Retinal pigment epithelial cell (primary cell): ENCODE results near the gene LEFTY2.
A peak's percentile ranks its signal among the peaks of the same experiment; 100 is the strongest.

Source experiments
- DNase-seq: peaks from one replicate; pipeline ENCODE4 v3.0.0-alpha.2; 2010; ENCODE audit warnings: low read depth
- H3K4me3 ChIP-seq: 2 replicates; pipeline ENCODE4 v1.5.1; 2011; ENCODE audit warnings: mild to moderate bottlenecking, low read length, control low read depth, moderate library complexity
- TF ChIP-seq, protein P1 (sequence below): conservative IDR thresholded peaks from 2 replicates; pipeline ENCODE4 v1.5.1; 2011; ENCODE audit warnings: low read depth, low read length, control low read depth, inconsistent platforms

The LEFTY2 gene, protein sequence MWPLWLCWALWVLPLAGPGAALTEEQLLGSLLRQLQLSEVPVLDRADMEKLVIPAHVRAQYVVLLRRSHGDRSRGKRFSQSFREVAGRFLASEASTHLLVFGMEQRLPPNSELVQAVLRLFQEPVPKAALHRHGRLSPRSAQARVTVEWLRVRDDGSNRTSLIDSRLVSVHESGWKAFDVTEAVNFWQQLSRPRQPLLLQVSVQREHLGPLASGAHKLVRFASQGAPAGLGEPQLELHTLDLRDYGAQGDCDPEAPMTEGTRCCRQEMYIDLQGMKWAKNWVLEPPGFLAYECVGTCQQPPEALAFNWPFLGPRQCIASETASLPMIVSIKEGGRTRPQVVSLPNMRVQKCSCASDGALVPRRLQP

DNA sequence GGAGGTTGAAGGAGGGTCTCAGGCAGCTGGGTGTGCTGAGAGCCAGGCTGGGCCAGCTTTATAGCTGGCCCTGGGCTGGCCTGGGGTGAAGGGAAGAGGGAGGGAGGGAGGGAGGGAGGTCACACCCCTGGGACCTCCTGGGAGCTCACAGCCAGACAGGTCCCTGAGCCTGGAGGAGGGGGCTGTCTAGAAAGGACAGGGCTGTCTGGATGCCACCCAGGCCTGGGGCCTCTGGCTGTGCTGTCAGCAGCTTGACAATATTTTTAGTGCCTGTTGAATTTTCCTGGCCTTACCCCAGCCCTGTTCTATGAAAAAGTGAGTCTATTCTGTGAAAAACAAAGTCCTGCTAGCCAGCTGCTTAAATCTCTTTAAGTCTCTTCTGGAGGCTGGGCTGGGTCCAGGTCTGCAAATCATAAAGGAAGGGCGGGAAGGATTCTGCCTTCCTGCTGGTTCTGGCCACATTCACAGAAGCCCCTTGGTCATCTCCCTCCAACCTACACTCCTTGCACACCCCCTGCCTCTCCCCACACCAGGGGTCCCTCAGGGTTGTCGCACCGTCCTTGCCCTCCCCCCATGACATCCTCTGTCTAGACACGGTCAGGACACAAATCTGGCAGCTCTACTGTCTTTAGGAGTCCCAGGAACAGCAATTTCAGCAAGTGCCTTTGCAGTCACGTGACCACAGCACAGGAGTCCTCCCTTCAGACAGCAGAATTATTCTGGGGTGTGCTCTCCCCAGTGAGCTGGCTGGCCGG, at the start of gene LEFTY2:
Gene LEFTY2, minus strand, starts transcription at position 34 of the 755 bp plus-strand sequence. CDS start 80 bp downstream, outside the sequence.
- TF ChIP-seq, protein P1, sequence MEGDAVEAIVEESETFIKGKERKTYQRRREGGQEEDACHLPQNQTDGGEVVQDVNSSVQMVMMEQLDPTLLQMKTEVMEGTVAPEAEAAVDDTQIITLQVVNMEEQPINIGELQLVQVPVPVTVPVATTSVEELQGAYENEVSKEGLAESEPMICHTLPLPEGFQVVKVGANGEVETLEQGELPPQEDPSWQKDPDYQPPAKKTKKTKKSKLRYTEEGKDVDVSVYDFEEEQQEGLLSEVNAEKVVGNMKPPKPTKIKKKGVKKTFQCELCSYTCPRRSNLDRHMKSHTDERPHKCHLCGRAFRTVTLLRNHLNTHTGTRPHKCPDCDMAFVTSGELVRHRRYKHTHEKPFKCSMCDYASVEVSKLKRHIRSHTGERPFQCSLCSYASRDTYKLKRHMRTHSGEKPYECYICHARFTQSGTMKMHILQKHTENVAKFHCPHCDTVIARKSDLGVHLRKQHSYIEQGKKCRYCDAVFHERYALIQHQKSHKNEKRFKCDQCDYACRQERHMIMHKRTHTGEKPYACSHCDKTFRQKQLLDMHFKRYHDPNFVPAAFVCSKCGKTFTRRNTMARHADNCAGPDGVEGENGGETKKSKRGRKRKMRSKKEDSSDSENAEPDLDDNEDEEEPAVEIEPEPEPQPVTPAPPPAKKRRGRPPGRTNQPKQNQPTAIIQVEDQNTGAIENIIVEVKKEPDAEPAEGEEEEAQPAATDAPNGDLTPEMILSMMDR, result no peak

DNA sequence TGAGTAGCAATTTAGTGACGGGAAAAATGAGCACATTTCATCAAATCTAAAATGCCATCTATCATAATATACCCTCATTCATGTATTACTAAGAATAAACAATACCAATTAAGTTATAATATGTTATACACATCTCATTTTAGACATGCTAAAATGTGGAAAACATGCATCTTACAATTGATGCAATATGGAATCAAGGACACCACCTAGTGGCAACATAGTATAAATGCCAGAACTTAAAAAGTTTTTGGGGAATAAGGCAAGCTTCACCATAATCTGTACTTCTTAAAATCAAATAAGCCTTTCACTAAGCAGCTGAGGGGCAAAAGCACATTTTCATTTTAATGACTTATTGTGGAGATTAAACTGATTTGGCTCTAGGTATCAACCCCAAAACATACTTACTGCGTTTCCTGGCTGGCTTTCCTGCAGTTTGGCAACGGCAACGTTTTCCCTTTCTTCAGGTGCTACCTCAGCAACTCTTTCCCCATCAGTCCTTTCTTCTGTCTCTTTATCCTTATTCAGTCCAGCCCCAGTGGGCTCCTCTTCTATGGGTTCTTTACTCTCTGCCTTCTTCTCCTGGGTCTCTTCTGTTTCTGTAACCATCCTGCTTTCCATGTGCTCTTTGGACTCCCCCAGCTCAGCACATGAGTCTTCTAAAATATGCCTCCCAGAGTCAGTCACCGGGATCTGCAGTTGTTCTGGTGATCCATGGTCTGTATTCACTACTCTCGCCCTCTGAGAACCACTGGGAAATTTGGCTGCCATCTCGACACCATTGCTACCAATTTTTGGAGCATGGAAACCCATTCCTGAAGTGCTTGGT, 46.7 kb upstream of the LEFTY2 start:
- H3K4me3 ChIP-seq, result no peak overlapping the region
- DNase-seq, result no peak
- TF ChIP-seq, protein P1, result peak; percentile 71

More for the DNA sequence above, at the start of gene LEFTY2:
- DNase-seq, result no peak
- no peak within 1 kb of the TSS for H3K4me3 ChIP-seq

DNA sequence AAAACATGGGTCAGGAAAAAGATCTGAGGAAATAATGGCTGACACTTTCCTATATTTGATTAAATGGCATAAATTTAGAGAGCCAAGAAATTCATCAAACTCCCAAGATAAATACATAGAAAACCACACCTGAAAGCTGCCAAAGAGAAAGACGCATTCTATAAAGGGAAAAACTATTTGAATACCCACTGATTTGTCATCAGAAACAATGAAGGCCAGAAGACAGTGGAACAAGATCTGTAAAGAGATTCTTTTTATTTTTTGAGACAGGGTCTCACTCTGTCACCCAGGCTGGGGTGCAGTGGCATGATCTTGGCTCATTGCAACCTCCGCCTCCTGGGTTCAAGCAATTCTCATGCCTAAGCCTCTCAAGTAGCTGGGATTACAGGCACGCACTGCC, 40.7 kb upstream of the LEFTY2 start:
- no peak for DNase-seq
- no peak overlapping the region for H3K4me3 ChIP-seq
- TF ChIP-seq, protein P1, result no peak

DNA sequence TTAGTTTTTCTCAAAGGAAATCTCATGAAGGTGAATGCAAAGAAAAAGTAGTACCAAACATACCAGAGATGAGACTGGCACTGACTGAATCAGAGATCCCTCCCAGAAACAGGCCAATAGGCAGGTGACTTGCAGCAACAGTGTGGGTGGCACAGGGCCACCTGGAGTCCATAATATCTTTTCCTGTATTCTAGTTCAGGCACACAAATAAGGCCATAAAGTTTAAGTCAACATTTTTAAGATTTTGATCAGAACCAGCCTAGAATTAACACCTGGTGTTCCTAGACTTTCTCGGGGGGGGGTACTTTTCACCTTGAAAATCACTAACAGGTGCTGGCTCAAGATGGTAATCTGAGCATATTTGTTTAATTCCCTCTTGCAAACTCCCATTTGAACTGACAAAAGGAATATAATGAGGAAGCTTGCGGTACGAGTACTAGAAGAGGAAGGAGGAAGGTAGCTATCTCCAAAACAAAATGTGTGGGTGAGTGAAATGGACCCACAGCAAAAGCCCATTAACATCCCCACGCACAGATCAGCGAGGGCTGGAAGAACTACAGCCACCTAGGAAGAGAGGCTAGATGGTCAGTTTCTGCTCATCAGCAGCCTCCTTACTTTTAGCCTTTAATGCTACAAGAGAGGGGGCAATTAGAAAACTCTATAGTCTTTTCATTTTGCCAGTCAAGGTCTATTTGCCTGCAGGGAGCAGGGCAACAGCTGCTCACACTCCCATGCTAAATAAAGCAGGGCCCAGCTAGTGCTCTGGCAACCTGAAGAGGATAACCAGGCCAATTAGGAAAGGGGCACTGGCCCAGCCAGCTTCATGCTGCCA, 39.2 kb upstream of the LEFTY2 start:
- H3K4me3 ChIP-seq, result no peak overlapping the region
- DNase-seq, result no peak
- TF ChIP-seq, protein P1, result no peak

DNA sequence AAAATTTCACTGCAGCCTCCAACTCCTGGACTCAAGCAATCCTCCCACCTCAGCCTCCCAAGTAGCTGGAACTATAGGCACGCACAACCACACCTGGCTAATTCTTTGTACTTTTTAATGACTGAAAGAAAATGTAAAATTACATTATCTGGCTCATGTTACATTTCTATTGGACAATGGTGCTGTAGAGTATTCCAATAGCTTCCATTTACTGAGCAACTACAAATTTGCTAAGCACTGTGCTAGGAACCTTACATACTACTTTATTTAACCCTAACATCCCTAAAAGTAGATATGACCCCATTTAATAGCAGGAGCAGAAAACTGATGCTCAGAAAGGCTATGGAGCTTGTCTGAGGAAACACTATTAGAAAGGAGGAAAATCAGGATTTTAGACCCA, 38.4 kb upstream of the LEFTY2 start:
- DNase-seq, result no peak
- TF ChIP-seq, protein P1, result no peak
- no peak overlapping the region for H3K4me3 ChIP-seq
